Hematopoietic multipotent progenitor cell treated with erythropoietin and hydrocortisone succinate and interleukin-3 and kit ligand, for 6 days (in vitro differentiated cells): ENCODE data around the gene CADM1.

Source experiments
- DNase-seq: peaks from one replicate; pipeline ENCODE4 v3.0.0-alpha.2; 2015

CADM1 gene

GRCh38 chr11:115311949-115312348 is 192.3 kb downstream of the CADM1 start:
- no peak for DNase-seq

GRCh38 chr11:115306689-115307088 is 197.5 kb downstream of the CADM1 start:
- no peak for DNase-seq

GRCh38 chr11:115304774-115305472 is 199.3 kb downstream of the CADM1 start:
- DNase-seq = no peak

GRCh38 chr11:115303929-115304531 is 200.2 kb downstream of the CADM1 start:
- DNase-seq = no peak

GRCh38 chr11:115302946-115303703 is 201.1 kb downstream of the CADM1 start:
- DNase-seq = no peak

GRCh38 chr11:115300660-115301428 is 203.4 kb downstream of the CADM1 start:
- no peak for DNase-seq

GRCh38 chr11:115298300-115299012 is 205.8 kb downstream of the CADM1 start:
- no peak for DNase-seq

- DNase-seq = no peak
Observed at GRCh38 chr11:115297330-115297729, 206.9 kb downstream of the CADM1 start.

GRCh38 chr11:115291325-115291724 is 212.9 kb downstream of the CADM1 start:
- no peak for DNase-seq

GRCh38 chr11:115290893-115291292 is 213.3 kb downstream of the CADM1 start:
- DNase-seq = no peak

GRCh38 chr11:115290479-115290878 is 213.7 kb downstream of the CADM1 start:
- DNase-seq = no peak

GRCh38 chr11:115287266-115287665 is 216.9 kb downstream of the CADM1 start:
- no peak for DNase-seq

- no peak for DNase-seq
Observed at GRCh38 chr11:115286614-115287013, 217.6 kb downstream of the CADM1 start.

- no peak for DNase-seq
Observed at GRCh38 chr11:115284773-115285172, 219.4 kb downstream of the CADM1 start.

GRCh38 chr11:115282923-115283322 is 221.3 kb downstream of the CADM1 start:
- DNase-seq = no peak

GRCh38 chr11:115280775-115281174 is 223.4 kb downstream of the CADM1 start:
- DNase-seq = no peak

GRCh38 chr11:115279813-115280761 is 224.1 kb downstream of the CADM1 start:
- DNase-seq = no peak

- no peak for DNase-seq
Observed at GRCh38 chr11:115276799-115277198, 227.4 kb downstream of the CADM1 start.

GRCh38 chr11:115276191-115276590 is 228.0 kb downstream of the CADM1 start:
- DNase-seq = no peak

GRCh38 chr11:115275045-115275444 is 229.2 kb downstream of the CADM1 start:
- no peak for DNase-seq

GRCh38 chr11:115272925-115273324 is 231.3 kb downstream of the CADM1 start:
- DNase-seq = no peak
